Measurements from ENCODE around the gene HMGB2.

DNA sequence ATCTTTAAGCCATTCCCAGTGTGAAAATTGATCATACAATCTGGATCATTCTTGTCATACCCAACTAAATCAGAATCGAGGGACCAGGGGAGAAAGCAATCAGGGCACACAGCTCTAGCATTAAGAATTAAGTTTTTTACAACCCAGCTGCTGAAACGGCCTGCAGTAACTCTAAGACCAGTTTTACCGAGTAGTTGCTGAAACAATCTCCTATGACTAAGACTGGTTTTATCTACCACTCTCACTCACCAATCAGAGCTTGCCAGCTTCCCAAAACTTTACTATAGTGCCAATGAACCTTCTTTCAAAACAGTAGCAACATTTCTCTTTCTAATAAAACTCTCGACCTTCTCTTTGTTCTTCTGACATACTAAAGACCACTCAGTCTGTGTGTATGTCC, 33.8 kb upstream of the HMGB2 start:
- TF ChIP-seq, protein P1, sequence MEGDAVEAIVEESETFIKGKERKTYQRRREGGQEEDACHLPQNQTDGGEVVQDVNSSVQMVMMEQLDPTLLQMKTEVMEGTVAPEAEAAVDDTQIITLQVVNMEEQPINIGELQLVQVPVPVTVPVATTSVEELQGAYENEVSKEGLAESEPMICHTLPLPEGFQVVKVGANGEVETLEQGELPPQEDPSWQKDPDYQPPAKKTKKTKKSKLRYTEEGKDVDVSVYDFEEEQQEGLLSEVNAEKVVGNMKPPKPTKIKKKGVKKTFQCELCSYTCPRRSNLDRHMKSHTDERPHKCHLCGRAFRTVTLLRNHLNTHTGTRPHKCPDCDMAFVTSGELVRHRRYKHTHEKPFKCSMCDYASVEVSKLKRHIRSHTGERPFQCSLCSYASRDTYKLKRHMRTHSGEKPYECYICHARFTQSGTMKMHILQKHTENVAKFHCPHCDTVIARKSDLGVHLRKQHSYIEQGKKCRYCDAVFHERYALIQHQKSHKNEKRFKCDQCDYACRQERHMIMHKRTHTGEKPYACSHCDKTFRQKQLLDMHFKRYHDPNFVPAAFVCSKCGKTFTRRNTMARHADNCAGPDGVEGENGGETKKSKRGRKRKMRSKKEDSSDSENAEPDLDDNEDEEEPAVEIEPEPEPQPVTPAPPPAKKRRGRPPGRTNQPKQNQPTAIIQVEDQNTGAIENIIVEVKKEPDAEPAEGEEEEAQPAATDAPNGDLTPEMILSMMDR (conservative IDR thresholded peaks at IDR 0.05; ENCODE audit: low read depth, low read length), result no peak
- TF ChIP-seq EZH2 (IDR thresholded peaks at IDR 0.05; ENCODE audit: low read length, unreplicated experiment) (no peak), EZH2phosphoT487 (IDR thresholded peaks at IDR 0.05; ENCODE audit: borderline replicate concordance, low read length) (no peak)

Measured in PC-3 (cell line).